GM18498 (cell line): Measurements from ENCODE around the gene CDH1.

Experiments
- ATAC-seq: cut with Tn5 transposase; IDR thresholded peaks from one replicate; pipeline ENCODE4 v1.9.1; 2021; ENCODE audit warnings: mild to moderate bottlenecking, moderate library complexity; ENCODE audit not compliant: unreplicated experiment

The CDH1 gene

DNA sequence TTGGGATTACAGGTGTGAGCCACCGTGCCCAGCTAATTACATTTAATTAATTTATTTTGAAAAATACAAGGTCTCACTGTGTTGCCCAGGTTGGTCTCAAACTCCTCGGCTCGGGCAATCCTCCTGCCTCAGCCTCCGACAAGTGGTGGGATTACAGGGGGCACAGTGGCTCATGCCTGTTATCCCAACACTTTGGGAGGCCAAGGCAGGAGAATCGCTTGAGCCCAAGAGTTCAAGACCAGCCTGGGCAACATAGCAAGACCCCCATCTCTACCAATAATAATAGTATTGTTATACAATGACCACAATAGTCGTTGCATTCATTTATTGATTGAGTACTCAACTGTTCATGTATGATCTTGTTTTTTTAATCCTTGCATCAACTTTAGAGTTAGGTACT, 22.0 kb downstream of the CDH1 start:
- no peak for ATAC-seq

DNA sequence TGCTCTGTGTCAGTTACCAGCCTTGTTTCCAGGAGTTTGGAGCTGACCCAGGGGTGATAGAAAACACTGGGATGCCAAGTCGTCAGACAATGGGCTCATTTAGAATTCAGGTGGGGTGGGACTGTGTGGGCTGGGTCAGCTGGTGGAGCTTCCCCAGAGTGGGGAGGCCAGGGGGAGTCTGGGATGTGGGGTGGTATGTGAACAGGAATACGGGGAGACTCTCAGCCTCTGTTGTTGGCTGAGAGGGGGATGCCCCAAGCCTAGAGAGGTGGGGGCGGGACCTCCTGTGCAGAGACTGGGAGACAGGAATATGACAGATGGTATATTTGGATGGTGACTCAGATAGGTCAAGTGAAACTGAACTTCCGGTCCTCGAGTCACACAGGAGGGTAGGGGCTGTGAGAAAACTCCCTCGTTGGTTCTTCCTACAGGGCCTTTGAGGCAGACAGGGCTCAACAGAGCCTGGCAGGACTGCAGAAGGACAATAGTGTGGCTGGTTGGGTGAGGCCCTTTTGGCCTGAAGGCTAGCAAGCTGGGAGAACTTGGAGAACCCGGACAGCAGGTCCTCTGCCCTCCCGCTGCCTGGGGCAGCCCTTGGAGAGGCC, 23.7 kb downstream of the CDH1 start:
- ATAC-seq, result peak; percentile 57

DNA sequence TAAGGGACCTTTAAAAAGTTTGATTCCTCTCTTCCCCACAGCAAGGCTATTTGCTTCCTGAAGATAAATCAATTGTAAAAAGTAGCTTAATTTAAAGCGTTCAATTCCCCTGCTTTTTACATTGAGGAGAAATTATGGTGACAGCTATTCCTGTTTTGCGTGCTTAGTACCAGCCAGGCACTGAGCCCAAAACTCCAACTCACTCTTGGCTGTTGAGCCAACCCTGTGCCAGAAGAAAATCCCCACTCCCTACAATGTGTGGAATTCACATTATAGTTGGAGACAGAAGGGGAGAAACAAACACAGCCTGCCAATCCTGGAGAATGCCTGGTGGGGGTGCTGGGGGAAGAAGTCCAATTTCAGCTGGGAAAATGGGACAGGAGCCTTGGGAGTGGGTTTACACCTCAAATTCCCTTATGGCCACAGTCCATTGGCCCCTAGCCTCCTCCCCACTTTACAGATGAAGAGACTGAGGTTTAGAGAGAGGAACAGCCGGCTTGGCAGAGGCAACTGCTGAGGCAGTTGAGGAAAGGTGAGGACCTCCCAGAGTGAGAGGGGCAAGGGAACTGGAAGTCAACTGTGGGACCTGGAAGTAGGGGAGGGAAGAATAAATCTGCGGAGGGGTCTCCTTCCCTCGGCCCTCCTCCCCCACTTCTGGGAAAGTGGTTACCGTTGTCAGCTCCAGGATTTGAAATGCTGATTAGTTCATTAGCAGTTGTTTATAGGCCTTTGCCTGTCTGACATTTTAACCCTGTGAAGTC, 26.1 kb downstream of the CDH1 start:
- ATAC-seq, result no peak

DNA sequence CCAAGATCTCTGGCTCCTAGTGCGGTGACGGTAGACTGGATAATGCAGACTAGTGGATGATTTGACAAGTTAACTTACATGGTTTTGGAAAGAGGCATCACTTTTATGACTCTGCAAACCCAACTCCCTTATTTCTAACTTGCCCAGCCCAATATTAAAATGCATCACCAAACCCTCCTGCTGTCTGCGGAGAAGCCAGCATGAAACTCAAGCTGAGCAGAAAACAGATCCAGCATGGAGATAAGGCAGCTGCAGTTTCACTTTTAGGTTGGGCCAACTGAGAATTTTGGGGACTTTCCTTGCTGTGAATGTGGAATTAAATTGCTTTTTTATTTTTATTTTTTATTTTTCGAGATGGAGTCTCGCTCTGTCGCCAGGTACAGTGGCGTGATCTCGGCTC, 27.8 kb downstream of the CDH1 start:
- no peak for ATAC-seq

DNA sequence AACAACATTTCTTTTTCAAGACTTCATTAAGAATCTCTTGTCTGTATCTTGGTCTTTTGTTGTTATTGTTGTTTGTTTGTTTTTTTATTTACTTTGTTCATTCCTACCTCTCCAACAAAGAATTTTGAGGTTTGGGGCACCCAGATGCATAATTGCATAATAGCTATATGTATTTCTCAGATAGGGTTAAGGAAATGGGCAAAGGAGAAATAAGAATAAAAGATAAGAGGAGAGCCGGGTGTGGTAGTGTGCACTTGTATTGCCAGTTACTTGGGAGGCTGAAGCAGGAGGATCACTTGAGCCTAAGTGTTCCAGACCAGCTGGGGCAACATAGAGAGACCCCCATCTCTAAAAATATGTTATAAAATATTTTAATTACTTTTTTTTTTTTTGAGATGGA, 30.5 kb downstream of the CDH1 start:
- no peak for ATAC-seq

DNA sequence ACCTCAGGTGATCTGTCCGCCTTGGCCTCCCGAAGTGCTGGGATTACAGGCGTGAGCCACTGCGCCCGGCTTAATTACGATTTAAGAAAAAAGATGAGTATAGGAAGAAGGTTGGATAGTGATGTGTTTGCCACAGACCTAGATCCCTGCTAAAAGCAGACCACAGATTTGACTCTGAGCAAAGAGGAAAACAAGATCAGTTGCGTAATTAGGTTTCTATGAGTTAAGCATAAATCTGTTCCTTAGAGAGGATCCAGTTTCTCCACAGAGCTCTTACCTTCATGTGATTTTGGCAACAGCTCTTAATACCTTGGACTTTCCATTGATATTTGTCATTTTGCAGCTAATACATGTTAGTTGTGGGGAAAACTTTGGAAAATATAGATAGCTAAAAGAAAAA, 31.1 kb downstream of the CDH1 start:
- no peak for ATAC-seq

DNA sequence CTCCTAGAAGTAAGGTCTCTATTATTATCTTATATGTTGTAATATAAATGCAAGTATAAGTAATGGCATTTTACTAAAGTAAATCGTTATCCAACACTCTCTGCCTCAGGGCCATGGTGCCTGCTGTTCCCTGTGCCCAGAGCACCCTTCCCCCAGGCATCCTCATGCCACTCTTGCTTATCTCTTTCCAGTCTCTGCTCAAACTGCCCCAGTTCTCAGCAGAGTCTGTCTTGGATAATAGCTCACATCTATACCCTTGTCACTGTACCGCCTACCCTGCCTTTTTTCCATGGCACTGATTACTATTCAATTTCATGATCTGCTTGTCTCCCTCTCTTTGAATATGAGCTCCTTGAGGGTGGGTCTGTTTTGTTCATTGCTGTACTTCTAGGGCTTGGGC, 31.7 kb downstream of the CDH1 start:
- ATAC-seq, result no peak

DNA sequence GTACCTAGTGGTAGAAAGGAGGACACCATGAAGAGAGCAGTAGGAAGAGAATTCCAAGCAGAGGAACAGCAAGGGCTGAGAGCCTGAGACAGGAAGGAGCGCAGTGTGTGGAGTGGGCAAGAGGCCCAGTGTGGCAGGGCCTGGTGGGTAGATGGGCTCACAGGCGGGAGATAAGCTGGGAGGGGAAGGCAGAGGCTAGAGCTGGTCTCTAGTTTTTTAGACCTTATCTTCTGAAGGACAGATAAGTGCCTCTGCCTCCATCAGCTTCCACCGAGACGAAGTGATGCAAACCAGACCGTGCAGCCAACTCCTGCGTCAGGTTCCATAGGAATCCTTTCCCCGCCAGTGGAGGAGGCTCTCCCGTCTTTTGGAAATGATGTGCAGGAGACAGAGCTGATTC, 33.6 kb downstream of the CDH1 start:
- no peak for ATAC-seq

DNA sequence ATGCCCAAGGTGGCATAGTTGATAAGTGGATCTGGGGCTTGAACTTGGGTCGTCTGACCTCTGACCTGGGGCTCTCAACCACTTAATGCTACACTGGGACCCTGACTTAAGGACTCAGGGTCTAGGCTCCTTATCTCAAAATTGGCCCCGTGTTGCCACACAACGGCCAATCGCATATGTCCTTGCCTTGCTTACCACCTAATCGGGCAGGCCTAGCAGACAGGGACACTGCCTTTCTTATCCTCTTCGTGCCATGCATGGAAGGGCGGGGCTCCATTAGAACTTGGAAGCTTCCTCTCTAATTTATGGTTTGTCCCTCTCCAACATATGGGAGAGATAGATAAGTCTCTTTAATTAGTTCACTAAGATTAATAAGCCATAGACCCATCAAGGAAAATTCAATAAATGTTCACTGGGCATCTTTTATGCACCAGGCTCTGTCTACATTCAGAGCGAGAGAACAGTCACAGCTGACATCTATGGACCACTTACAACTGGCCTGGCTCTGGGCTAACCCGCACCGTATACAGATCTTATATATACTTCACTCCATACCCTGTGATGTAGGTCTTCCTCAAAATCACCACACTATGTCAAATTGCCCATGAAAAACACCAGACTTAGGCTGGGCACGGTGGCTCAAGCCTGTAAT, 35.1 kb downstream of the CDH1 start:
- no peak for ATAC-seq

DNA sequence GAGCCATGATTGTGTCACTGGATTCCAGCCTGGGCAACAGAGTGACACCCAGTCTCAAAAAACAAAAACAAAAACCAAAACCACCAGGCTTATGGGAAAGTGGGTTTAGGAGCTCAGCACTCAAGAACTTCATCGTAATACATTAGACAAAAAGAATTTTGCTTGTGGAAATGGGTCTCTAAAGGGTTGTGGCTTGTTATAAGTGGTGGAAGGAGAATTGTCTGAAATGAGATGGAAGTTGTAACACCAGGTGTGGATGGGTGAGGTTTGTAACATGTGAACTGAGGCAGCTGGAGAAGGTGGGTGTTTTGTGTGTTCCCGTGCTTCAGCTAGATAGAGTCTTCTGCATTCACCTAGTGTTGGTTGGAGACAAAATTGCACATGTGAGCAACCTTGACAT, 35.8 kb downstream of the CDH1 start:
- ATAC-seq, result no peak

DNA sequence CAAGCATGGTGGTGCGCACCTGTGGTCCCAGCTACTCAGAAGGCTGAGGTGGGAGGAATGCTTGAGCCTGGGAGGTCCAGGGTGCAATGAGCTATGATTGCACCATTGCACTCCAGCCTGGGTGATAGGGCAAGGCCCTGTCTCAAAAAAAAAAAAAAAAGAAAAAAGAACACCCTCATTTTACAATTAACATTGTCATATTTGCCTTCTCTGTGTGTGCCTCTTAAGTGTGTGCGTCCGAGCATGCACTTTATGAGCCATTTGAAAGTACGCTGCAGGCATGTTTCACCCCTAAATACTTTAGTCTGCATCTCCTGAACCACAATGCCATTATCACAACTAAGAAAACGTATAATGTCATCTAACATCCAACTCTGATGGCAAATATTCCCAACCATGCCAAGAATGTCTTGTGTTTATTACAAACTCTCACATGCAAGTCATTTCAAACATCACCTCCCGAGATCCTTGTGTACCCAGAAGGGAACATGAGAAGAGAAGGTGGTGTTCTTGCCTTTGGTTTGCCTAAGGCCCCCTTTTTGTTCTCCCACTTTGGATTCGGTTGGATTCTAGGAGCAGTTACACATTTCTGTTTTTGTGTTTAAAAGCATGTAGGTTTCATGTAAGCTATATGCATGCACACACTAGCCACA, 38.0 kb downstream of the CDH1 start:
- ATAC-seq, result no peak

DNA sequence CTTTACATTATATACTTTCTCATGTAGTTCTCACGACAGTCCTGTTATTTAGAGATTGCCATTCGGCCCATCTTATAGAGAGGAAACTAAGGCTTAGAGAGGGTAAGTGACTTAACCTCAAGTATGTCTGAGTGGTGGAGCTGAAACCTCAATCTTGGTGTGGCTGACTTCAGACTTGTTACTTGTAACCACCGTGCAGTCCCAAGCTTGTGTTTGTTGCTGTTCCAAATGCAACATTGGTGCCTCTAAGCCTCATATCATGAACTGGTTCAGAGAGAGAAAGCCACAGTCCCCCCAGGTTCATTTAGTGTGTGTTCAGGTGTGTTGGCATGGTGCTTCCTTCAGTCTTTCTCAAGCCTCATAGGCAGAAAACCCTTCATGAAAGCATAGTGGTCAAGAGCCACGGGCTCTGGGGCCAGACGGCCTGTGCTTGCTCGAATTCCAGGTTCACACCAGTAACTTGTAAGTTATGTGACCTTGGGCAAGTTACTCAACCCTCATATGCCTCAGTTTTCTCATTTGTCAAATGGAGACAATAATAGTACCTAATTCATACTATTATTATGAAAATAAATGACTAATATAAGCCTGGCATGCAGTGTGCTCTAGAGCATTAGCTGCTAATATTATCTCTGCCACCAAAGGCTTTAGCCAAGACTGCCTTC, 39.9 kb downstream of the CDH1 start:
- peak; percentile 88 for ATAC-seq

DNA sequence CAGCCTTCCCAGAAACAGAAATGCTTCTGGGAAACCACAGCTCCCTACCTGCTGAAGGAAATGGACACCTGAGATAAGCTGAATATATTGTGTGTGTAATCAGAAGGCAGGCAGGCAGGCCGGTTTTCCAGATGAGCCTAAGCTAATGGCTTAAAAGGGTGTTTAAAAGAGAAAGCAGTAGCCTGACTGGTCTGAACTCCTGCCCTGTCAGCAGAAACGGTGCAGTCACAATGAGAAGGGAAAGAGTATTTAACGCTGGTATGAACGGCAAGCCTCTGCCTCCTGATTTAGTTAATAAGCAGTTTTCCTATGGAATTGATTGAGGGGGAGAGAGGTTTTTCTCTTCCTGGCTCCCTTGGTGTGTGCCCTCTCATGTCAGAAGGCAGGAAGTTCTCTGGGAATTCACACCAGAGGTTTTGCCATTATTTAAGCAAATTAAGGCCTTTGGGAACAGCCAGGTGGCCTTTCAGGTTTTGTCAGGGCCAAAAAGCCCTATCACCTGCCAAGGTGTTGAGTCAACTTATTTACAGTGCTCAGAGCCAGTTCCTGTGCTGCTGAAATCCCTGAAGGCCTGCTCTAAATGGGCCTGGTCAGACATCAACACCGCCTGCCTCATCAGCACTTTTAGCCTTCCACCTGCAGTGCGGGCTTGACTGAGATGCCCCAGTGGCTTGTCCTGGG, 41.6 kb downstream of the CDH1 start:
- ATAC-seq, result no peak

DNA sequence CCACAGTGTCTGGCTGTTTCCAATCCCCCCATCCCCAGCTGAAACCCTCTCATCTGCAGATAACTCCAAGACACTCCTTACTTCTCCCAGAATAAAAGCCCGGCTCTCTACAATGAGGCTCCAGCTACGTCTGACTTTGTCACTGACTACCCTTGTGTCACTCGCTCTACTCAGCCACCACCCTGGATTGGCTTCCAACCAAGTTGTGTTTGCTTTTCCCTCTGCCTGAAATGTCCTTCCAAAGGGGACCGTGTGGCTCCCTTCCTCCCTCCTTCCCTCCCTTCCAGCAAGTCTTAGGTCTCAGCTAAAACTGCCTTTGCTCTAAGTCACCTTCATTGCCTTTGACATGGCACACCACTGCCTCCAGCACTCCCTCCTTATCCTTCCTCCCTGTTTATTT, 42.8 kb downstream of the CDH1 start:
- no peak for ATAC-seq

DNA sequence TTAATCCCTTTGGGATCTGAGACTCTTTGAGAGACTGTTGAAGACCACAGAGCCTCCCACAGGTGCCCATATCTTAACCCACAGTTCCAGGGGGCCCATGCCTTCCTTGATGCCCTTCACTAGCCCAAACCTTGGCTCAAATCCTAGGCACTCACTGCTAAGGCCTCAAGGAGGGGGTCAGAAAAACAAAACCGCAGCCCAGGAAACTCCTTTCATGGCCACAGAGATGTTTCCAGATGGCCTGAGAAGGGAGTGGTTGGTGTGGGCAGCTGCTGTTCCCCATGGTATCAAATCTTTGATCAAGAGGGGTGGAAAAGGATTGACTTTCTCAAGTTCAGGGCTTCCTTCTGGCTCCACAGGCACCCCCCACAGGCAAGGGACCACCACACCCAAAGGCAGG, 44.7 kb downstream of the CDH1 start:
- ATAC-seq, result peak; percentile 4

DNA sequence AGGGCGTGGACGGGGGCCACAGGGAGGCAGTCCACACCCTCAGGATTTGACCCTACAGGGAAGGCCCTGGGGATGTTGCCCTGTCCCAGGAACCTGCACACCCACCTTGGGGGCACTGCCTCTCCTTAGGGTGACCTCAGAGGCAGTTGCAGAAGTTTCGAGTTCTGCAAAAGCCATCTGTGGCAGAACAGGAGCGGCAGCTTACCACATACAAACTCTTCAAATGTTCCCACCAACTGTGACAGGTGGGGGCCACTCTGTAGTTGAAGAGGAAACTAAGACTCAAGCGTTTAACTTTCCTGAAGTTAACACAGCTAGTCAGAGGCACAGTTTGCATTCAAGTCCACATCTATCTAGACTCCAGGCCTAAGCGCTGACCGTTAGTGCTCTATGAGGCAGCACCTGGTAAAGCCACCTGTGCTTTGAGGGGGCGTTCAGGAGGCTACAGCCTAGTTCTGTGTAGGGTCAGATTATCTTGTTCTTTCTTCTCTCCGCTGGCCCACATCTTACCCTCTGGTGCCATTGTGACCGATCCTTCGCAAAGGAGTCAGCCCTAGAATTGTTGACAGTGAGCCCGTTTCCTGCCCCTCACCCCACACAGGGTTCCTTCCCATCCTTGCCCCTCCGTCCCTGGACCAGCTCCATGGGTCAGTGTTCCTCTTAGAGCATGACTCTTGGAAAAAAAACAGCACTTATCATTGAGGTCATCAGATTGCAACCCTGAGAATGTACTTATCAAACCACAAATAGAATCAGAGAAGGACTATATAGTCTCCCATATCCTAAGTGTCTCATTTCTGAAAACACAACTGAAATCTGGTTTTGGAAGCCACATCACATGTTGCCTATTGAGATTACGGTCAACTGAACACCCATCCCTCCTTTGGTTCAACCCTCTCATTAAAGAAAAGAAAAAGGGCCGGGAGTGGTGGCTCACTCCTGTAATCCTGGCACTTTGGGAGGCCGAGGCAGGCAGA, 45.4 kb downstream of the CDH1 start:
- peak; percentile 75 for ATAC-seq

DNA sequence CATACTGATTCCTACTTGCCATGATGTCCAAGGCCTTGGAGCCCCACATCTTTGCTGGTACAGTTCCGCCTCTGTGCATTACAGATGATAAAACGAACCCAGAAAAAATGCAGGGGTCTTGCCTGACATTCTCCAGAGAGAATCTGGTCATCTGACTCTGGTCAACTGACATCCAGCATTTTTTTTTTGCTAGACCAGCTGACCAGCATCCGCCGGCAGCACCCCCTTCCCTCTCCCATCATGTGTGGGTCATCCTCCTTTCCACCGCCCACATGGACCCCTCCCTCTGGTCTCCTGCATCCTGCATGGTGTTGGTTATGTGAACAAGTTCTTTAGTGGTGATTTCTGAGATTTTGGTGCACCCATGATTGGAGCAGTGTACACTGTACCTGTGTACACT, 47.1 kb downstream of the CDH1 start:
- ATAC-seq, result no peak

DNA sequence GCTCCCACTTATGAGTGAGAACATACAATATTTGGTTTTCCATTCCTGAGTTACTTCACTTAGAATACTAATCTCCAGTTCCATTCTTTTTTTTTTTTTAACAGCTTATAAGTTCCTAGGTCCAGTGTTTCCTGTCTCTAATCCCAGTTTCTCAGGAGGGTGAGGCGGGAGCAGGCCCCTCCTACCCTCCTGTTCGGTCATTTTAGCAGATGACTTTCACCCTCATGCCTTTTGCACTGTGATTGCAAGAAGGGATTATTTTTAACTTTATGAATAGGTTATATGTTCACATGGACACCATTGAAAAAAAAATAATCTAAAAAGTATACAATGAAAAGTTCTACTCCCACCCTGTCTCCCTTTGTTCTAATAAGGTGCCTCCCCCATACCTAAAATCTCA, 47.6 kb downstream of the CDH1 start:
- no peak for ATAC-seq

DNA sequence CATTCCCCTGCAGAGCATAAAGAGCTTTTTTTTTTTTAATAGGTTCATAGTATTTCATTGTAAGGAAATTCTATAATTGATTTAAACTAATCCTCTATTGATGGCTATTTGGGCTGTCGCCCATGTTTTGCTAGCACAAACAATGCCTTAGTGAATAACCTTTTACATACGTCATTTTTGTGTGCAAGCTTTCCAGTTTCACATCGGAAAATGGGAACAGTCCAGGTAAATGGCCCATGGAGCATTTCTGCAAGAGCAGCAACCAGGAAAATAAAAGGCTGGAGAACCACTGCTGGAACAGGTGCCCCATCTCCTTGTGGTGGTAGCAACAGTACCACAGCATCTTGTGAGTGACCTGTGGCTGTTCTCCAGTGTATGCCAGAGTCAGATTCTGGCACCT, 48.6 kb downstream of the CDH1 start:
- no peak for ATAC-seq
